ENCODE measurements around the gene BEAN1.

DNA sequence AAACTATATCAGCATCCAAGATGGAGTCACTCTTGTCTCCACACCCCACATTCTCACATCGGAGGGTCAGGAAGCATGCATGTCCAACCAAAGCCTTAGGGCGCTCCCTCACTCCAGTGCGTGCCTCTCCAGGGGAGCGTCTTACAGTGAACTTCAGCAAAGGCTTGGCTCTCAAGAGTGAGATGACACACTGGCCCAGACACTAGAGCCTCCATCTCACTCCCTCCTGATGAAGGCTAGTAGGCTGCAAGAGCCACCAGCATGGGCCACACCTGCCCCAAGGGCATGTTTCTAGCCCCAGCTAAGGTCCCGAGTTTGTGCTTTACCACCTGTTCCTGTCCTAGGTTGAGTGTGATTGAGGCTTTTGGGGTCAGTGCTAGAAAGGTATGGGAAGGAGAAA, 40.5 kb downstream of the BEAN1 start:
- TF ChIP-seq POLR2AphosphoS5 (IDR thresholded peaks at IDR 0.05; ENCODE audit: low read depth) = no peak
- TF ChIP-seq EZH2 (IDR thresholded peaks at IDR 0.05; ENCODE audit: low read depth, unreplicated experiment) = no peak
- TF ChIP-seq CTCF (conservative IDR thresholded peaks at IDR 0.05; ENCODE audit: low read depth in 2 of 2) = no peak
- TF ChIP-seq EZH2phosphoT487 (IDR thresholded peaks at IDR 0.05; ENCODE audit: unreplicated experiment) = no peak
- TF ChIP-seq, protein P1, sequence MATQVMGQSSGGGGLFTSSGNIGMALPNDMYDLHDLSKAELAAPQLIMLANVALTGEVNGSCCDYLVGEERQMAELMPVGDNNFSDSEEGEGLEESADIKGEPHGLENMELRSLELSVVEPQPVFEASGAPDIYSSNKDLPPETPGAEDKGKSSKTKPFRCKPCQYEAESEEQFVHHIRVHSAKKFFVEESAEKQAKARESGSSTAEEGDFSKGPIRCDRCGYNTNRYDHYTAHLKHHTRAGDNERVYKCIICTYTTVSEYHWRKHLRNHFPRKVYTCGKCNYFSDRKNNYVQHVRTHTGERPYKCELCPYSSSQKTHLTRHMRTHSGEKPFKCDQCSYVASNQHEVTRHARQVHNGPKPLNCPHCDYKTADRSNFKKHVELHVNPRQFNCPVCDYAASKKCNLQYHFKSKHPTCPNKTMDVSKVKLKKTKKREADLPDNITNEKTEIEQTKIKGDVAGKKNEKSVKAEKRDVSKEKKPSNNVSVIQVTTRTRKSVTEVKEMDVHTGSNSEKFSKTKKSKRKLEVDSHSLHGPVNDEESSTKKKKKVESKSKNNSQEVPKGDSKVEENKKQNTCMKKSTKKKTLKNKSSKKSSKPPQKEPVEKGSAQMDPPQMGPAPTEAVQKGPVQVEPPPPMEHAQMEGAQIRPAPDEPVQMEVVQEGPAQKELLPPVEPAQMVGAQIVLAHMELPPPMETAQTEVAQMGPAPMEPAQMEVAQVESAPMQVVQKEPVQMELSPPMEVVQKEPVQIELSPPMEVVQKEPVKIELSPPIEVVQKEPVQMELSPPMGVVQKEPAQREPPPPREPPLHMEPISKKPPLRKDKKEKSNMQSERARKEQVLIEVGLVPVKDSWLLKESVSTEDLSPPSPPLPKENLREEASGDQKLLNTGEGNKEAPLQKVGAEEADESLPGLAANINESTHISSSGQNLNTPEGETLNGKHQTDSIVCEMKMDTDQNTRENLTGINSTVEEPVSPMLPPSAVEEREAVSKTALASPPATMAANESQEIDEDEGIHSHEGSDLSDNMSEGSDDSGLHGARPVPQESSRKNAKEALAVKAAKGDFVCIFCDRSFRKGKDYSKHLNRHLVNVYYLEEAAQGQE (IDR thresholded peaks at IDR 0.05; ENCODE audit: unreplicated experiment) = no peak

Data from GM23338 (cell line).